ENCODE results near the gene TNIK.

GRCh38 chr3:171103185-171103584 lies 357.0 kb downstream of the TNIK start:
- TF ChIP-seq CTCF (IDR thresholded peaks at IDR 0.05) (no peak), POLR2A (IDR thresholded peaks at IDR 0.05) (no peak)

Measured in uterus (tissue), 2 donors.